LNCAP (cell line): ENCODE measurements around the gene FAM107B.

Experiments used
- TF ChIP-seq, protein P1 (sequence below): fragments of 450-650 bp; IDR thresholded peaks from 2 replicates; pipeline ENCODE4 v1.5.1; 2017; ENCODE audit warnings: mild to moderate bottlenecking

Gene FAM107B

DNA sequence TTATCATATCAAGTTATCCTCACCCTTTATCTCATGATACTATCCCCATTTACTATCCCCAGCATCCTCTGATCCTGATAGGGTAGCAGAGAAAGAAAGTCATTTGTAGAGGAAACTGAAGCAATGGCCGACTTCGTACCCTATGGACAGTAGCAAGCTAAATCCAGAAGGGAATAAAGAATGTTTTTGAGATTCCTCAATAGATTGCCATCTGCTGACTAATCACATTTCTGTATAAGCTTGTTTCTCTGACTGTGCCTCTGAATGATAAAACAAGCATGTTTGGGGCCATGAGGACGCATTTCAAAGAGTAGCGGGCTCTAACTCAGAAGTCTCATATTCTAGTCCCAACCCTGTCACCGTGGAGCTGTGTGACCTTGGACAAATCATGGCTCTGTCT lies 13.2 kb upstream of the FAM107B start:
- TF ChIP-seq, protein P1, sequence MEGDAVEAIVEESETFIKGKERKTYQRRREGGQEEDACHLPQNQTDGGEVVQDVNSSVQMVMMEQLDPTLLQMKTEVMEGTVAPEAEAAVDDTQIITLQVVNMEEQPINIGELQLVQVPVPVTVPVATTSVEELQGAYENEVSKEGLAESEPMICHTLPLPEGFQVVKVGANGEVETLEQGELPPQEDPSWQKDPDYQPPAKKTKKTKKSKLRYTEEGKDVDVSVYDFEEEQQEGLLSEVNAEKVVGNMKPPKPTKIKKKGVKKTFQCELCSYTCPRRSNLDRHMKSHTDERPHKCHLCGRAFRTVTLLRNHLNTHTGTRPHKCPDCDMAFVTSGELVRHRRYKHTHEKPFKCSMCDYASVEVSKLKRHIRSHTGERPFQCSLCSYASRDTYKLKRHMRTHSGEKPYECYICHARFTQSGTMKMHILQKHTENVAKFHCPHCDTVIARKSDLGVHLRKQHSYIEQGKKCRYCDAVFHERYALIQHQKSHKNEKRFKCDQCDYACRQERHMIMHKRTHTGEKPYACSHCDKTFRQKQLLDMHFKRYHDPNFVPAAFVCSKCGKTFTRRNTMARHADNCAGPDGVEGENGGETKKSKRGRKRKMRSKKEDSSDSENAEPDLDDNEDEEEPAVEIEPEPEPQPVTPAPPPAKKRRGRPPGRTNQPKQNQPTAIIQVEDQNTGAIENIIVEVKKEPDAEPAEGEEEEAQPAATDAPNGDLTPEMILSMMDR, result no peak

DNA sequence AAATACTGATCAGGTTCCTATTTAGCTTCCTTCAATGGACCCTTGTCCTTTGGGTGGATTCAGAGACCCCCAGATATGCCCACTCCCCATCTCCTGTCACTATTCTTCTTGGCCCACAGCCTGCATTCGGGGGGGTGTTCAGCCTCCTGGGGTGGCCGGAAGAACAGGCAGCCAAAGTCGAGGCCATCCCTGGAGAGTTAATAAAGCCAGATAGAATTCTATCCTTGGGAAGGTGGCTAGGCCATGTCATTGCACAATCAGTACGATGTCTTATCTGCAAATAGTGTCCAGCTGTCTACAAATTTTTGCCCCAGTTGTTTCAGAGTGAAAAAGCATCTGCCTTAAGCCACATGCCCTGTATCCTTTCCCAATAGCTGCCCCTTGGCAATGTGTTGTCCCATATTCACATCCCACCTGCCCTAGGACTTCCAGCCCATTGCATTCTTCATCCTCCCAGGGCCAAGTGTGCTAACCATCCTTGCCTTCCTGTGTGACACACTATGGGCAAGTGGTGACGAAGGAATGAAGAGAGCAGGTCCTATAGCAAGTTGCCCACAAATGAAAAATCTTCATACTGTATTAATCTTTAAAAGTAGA lies 9.9 kb upstream of the FAM107B start:
- TF ChIP-seq, protein P1, result no peak

DNA sequence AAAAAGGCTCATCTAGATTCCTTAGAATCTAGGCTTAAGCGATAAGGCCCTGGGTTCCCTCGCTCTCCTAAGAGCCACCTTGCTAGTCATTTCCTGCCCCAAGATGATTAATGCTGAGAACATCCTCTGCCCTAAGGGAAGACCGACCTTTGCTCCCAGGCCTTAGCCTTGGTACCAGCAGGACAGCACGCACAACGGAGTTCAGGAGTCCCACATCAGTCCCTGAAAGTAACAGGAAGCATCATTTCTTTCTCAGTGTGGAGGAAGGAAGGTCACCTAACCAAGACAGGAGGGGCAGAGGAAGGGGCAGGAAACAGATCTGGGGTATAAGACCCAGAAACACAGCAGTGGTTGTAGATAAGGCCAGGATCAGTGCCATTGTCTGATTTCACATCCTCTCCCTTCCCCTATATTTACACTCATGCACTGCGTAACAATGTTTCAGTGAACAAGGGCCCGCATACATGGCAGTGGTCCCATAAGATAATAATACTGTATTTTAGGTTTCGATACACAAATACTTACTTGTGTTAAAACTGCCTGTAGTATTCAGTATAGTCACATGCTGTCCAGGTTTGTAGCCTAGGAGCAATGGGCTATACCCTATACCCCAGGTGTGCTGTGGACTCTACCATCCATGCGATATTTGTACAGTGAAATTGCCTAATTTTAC lies 8.1 kb upstream of the FAM107B start:
- TF ChIP-seq, protein P1, result no peak

DNA sequence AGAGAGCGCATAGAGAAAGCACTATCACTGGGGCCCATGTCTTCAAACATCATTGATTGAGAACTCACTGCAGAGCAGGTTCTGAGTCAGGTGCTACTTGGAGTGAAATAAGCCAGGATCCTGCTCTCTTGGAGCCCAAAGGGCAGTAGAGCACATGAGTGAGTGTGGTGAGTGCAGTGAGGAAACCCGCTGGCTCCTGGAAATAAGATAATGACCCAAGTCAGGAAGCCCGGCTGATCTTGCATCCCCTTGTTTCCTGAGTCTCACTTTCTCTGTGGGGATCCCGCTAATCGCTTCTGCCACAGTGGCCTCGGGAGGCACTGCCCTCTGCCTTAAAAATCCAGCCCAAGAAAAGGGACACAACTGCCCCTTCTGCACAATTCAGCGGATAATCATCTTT lies 7.1 kb upstream of the FAM107B start:
- TF ChIP-seq, protein P1, result no peak

DNA sequence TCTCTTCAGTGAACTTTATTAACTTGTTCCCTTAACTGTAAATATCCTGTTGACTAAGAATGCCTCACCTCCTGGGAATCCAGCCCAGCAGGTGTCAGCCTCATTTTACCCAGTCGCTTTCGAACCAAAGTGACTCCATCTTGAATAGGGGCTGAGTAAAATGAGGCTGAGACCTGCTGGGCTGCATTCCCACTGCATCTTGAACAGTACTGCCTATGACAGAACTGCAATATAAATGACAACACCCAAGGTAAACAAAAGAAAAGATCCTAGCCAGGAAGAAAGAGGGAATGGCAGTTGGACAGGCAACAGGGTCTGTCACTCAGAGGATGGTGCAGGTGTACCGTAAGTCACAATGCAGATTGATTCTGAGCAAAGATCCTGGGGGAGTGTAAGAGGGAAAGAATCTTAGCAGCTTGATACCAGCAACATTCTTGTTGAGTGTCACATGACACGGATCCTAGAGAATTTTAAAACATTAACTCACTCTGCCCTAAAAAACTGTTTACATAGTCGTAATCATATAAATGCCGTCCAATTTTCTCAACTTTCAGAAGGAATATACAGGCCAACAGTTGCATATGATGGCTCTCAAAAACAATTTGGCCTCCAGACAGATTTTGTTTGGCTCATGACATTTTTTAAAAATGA lies 4.4 kb upstream of the FAM107B start:
- TF ChIP-seq, protein P1, result no peak

DNA sequence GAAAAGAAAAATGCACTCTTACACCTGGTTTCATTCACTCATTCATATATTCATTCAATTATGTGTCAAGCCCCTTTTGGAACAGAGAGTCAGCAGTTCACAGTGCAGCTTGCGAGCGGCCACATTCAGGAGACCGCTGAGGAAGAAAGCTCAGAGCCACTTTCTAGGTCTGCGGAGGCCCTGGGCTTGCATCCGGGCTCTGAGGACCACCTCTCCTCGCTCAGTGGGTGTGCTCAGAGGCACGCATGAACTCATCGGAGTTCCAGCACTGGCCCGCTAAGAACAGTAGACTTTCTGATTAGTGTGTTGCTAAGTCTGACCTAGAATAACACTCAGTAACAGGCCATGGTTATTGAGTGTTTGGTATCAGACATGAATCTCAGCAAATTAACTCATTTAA lies 1.8 kb upstream of the FAM107B start:
- TF ChIP-seq, protein P1, result no peak

DNA sequence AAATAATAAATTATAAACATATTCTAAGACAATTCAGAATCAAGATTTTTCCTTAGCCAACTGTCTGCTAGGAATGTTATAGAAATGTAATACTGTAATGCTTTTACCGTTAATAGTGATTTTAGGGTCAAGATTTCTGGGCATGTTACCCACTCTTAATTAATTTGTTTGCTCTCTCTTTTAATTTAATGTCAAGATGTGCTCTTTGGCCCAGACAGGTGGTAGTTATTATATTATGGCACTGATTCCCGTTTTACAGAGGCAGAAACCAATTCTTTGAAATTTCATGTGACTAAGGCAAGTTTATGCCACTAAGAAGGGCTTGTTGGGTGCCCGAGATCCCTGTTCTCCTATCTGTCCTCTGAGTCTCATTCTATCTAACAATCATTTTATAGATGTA lies 959 bp upstream of the FAM107B start:
- TF ChIP-seq, protein P1, result no peak
